ENCODE data around the gene NT5DC1. TPM values are rescaled to one million over a fixed set of nuclear protein-coding genes. Genes with fewer than 3 reads are reported as not detected.

Gene NT5DC1
- total RNA-seq, 1 donor from 2014 or later: 16.0 TPM

DNA sequence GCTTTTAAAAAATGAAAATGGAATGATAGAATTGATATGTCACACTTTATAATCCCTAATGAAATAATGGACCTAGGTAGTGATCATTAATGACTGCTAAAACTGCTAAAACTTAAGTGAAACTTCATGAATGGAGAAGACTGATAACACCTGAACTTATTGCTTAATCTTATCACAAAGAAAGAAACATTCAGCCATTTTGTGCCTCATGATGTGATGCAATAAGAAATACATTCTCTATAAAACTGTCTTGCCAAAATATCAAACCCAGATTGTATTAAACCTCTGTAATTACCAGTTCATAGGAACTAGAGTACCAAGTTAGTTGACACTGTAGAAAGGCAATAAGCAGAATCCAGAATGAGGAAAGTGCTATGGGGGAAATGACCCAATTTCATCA is 79.7 kb downstream of the NT5DC1 start:
- DNase-seq (ENCODE audit: extremely low spot score, unreplicated experiment): no peak
- Mint-ChIP-seq H3K4me1 (ENCODE audit: unreplicated experiment) (no peaks in the 10 kb centered on the region), H3K36me3 (ENCODE audit: unreplicated experiment) (peaks cover 8% of the 10 kb centered on the region), H3K9me3 (ENCODE audit: unreplicated experiment) (peaks cover 13% of the 10 kb centered on the region), H3K4me3 (ENCODE audit: unreplicated experiment) (no peak overlapping the region), H3K27me3 (ENCODE audit: unreplicated experiment) (no peaks in the 10 kb centered on the region), H3K27ac (ENCODE audit: unreplicated experiment) (no peak overlapping the region)
- TF ChIP-seq, protein P1, sequence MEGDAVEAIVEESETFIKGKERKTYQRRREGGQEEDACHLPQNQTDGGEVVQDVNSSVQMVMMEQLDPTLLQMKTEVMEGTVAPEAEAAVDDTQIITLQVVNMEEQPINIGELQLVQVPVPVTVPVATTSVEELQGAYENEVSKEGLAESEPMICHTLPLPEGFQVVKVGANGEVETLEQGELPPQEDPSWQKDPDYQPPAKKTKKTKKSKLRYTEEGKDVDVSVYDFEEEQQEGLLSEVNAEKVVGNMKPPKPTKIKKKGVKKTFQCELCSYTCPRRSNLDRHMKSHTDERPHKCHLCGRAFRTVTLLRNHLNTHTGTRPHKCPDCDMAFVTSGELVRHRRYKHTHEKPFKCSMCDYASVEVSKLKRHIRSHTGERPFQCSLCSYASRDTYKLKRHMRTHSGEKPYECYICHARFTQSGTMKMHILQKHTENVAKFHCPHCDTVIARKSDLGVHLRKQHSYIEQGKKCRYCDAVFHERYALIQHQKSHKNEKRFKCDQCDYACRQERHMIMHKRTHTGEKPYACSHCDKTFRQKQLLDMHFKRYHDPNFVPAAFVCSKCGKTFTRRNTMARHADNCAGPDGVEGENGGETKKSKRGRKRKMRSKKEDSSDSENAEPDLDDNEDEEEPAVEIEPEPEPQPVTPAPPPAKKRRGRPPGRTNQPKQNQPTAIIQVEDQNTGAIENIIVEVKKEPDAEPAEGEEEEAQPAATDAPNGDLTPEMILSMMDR (IDR thresholded peaks at IDR 0.05): no peak

DNA sequence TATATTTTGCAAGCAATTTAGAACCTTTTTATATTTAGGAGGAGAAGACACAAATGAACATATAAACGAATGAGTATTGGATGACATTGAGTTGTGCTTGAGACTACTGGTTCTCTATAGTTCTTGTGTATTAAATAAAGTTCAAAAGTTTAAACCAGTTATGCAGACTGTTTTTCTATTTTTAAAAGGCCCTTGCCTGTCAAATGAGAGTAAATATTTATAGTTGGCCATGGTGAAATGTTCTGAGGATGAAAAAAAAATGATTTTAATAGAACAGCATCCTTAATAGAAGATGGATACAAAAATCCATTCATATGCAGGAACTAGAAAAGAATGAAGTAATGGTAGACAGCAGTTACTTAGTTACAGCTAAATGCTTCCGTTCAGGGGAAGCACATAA is 88.8 kb downstream of the NT5DC1 start:
- Mint-ChIP-seq H3K27ac (ENCODE audit: unreplicated experiment) (no peak overlapping the region), H3K27me3 (ENCODE audit: unreplicated experiment) (no peaks in the 10 kb centered on the region), H3K4me3 (ENCODE audit: unreplicated experiment) (no peak overlapping the region), H3K36me3 (ENCODE audit: unreplicated experiment) (peaks cover 2% of the 10 kb centered on the region), H3K4me1 (ENCODE audit: unreplicated experiment) (no peaks in the 10 kb centered on the region), H3K9me3 (ENCODE audit: unreplicated experiment) (peaks cover 4% of the 10 kb centered on the region)
- DNase-seq (ENCODE audit: extremely low spot score, unreplicated experiment): no peak
- TF ChIP-seq, protein P1 (IDR thresholded peaks at IDR 0.05): no peak

DNA sequence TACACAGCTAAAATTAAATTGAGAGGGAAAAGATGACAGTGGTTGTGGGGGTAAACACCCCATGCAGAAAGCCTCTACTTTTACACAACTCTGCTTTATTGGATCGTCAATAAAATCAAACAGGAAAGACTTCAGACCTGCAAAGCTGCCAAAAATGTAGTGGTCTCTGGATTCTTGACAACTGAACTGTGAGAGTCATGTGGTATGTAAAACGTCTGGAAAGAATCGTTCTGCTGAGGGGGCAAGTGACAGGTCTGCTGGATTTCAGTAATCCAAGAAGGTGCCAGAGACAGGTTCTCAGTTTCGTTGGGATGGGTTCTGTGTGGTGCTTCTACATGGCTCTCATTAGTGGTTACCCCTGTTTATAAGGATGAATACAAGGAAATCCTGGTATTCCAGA is 89.9 kb downstream of the NT5DC1 start:
- H3K9me3 Mint-ChIP-seq (ENCODE audit: unreplicated experiment): peaks cover 4% of the 10 kb centered on the region
- no peak for DNase-seq (ENCODE audit: extremely low spot score, unreplicated experiment)
- H3K36me3 Mint-ChIP-seq (ENCODE audit: unreplicated experiment): peaks cover 2% of the 10 kb centered on the region
- no peak overlapping the region for H3K4me3 Mint-ChIP-seq (ENCODE audit: unreplicated experiment)
- H3K27me3 Mint-ChIP-seq (ENCODE audit: unreplicated experiment): no peaks in the 10 kb centered on the region
- no peaks in the 10 kb centered on the region for H3K4me1 Mint-ChIP-seq (ENCODE audit: unreplicated experiment)
- no peak overlapping the region for H3K27ac Mint-ChIP-seq (ENCODE audit: unreplicated experiment)
- TF ChIP-seq, protein P1 (IDR thresholded peaks at IDR 0.05): no peak

DNA sequence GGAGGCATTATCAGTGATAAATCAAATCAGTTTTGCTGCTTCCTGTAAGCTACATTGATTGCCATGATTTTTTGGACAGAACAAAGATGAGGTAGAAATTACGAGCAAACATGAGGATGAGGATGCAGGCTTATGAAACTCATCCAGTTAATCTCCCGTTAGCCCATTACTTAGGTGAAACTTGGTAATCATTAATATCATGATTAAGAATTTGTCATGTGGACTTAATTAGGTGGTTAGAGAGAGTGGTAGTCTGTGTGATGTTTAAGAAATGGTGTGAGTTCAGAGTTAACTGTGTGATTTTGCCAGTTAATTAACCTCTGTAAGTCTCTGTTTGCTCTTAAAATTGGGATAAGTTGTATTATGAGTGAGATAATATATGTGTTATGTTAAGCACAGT is 91.2 kb downstream of the NT5DC1 start:
- no peaks in the 10 kb centered on the region for H3K4me1 Mint-ChIP-seq (ENCODE audit: unreplicated experiment)
- TF ChIP-seq, protein P1 (IDR thresholded peaks at IDR 0.05): no peak
- no peaks in the 10 kb centered on the region for H3K36me3 Mint-ChIP-seq (ENCODE audit: unreplicated experiment)
- no peak for DNase-seq (ENCODE audit: extremely low spot score, unreplicated experiment)
- H3K9me3 Mint-ChIP-seq (ENCODE audit: unreplicated experiment): no peaks in the 10 kb centered on the region
- no peaks in the 10 kb centered on the region for H3K27me3 Mint-ChIP-seq (ENCODE audit: unreplicated experiment)
- H3K4me3 Mint-ChIP-seq (ENCODE audit: unreplicated experiment): no peak overlapping the region
- H3K27ac Mint-ChIP-seq (ENCODE audit: unreplicated experiment): no peak overlapping the region

DNA sequence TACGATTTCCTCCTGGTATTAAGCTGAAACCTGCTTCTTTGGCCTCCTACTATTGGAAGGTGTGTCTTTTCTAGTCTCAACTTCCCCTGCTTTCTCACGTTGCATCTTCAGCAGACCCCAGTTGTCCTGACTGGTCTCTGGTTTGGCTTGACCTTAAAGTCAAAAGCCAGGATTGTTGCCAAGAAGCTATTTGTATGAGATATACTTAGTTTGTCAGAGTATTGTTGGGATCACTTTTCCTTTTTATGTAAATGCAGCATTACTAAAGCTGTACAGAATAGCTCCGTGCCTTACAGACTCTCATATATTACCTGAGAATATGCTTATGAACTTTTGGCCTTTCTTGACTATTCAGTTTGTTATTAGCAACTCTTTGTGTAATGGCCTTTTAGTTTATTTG is 92.1 kb downstream of the NT5DC1 start:
- no peak overlapping the region for H3K4me3 Mint-ChIP-seq (ENCODE audit: unreplicated experiment)
- no peaks in the 10 kb centered on the region for H3K9me3 Mint-ChIP-seq (ENCODE audit: unreplicated experiment)

More for the DNA sequence above, 92.1 kb downstream of the NT5DC1 start:
- no peaks in the 10 kb centered on the region for H3K27me3 Mint-ChIP-seq (ENCODE audit: unreplicated experiment)
- no peak overlapping the region for H3K27ac Mint-ChIP-seq (ENCODE audit: unreplicated experiment)
- no peaks in the 10 kb centered on the region for H3K36me3 Mint-ChIP-seq (ENCODE audit: unreplicated experiment)
- DNase-seq (ENCODE audit: extremely low spot score, unreplicated experiment): no peak
- no peaks in the 10 kb centered on the region for H3K4me1 Mint-ChIP-seq (ENCODE audit: unreplicated experiment)
- TF ChIP-seq, protein P1 (IDR thresholded peaks at IDR 0.05): no peak
